HepG2 (cell line): ENCODE measurements around the gene GALNT16. TPM values are rescaled to one million over a fixed set of nuclear protein-coding genes. Genes with fewer than 3 reads are reported as not detected.
A peak's percentile ranks its signal among the peaks of the same experiment; 100 is the strongest.

ENCODE experiments used
- AKNA ChIP-seq: sonication (generic); formaldehyde crosslinking; IDR thresholded peaks from 2 replicates; pipeline ENCODE4 v1.4.0; 2020; ENCODE audit warnings: missing genetic modification reagents, borderline replicate concordance
- ARNT2 ChIP-seq: sonication (generic); formaldehyde crosslinking; IDR thresholded peaks from 2 replicates; pipeline ENCODE4 v1.8.0; 2022; ENCODE audit warnings: mild to moderate bottlenecking, low read depth, missing genetic modification reagents, moderate library complexity
- FOXC1 ChIP-seq: sonication (generic); formaldehyde crosslinking; IDR thresholded peaks from 2 replicates; pipeline ENCODE4 v1.8.0; 2022; ENCODE audit warnings: mild to moderate bottlenecking, missing genetic modification reagents, borderline replicate concordance
- KMT2B ChIP-seq: IDR thresholded peaks from 2 replicates; pipeline ENCODE4 v1.6.1; 2016; ENCODE audit warnings: missing genetic modification reagents, missing compliant biosample characterization
- PITX1 ChIP-seq: sonication (generic); formaldehyde crosslinking; IDR thresholded peaks from 2 replicates; pipeline ENCODE4 v1.5.1; 2020; ENCODE audit warnings: mild to moderate bottlenecking, missing genetic modification reagents
- RXRA ChIP-seq: sonication (generic); formaldehyde crosslinking; IDR thresholded peaks from 2 replicates; pipeline ENCODE4 v1.5.1; 2020; ENCODE audit warnings: missing genetic modification reagents
- THAP7 ChIP-seq: sonication (generic); formaldehyde crosslinking; IDR thresholded peaks from 2 replicates; pipeline ENCODE4 v1.8.1; 2023; ENCODE audit warnings: mild to moderate bottlenecking, missing genetic modification reagents
- TSC22D2 ChIP-seq: sonication (generic); formaldehyde crosslinking; IDR thresholded peaks from 2 replicates; pipeline ENCODE4 v1.5.1; 2020; ENCODE audit warnings: missing genetic modification reagents, mild to moderate bottlenecking, borderline replicate concordance
- YEATS4 ChIP-seq: sonication (generic); formaldehyde crosslinking; IDR thresholded peaks from 2 replicates; pipeline ENCODE4 v1.4.0; 2020; ENCODE audit warnings: missing genetic modification reagents, borderline replicate concordance
- ZNF30 ChIP-seq: sonication (generic); formaldehyde crosslinking; IDR thresholded peaks from 2 replicates; pipeline ENCODE4 v1.5.0; 2020; ENCODE audit warnings: mild to moderate bottlenecking, missing genetic modification reagents
- ZNF564 ChIP-seq: sonication (generic); formaldehyde crosslinking; IDR thresholded peaks from 2 replicates; pipeline ENCODE4 v1.8.1; 2023; ENCODE audit warnings: mild to moderate bottlenecking, missing genetic modification reagents
- ZNF7 ChIP-seq: IDR thresholded peaks from 2 replicates; pipeline ENCODE4 v1.6.1; 2016; ENCODE audit warnings: missing biosample characterization, missing genetic modification reagents
- ZNF709 ChIP-seq: sonication (generic); formaldehyde crosslinking; IDR thresholded peaks from 2 replicates; pipeline ENCODE4 v1.5.0; 2020; ENCODE audit warnings: mild to moderate bottlenecking, missing genetic modification reagents
- polyA plus RNA-seq, 8 experiments: library from polyadenylated mRNA; depleted of rRNA in 3 of 8; stranded (reverse) in 7 of 8; unstranded in 1 of 8; fragments of >200 nt; fragmentation: Illumina TruSeq in 4 of 8; extraction: Trizol in 4 of 8; gene quantifications; 2 replicates each; pipeline versions ENCODE4 v1.2.1 to v1.2.3, GENCODE V29; 2011 to 2016; ENCODE audit warnings: low read depth in 4 of 8, missing spikeins in 1 of 8, mixed read lengths in 1 of 8; ENCODE audit not compliant: insufficient read depth in 1 of 8
- total RNA-seq, 5 experiments: library from RNA; depleted of rRNA; stranded (reverse); fragments of >200 nt; fragmentation: Illumina TruSeq; extraction: Trizol; gene quantifications; 2 replicates each; pipeline ENCODE4 v1.2.3, GENCODE V29; 2016; ENCODE audit warnings: low read depth in 1 of 5
- TF ChIP-seq, protein P1 (sequence below): IDR thresholded peaks from 2 replicates; pipeline ENCODE4 v1.6.1; 2016; ENCODE audit warnings: missing compliant biosample characterization, missing genetic modification reagents, borderline replicate concordance
- TF ChIP-seq, protein P2 (sequence below): sonication (generic); formaldehyde crosslinking; IDR thresholded peaks from 2 replicates; pipeline ENCODE4 v1.5.1; 2020; ENCODE audit warnings: mild to moderate bottlenecking, missing genetic modification reagents, moderate library complexity
- TF ChIP-seq, protein P3 (sequence below): sonication (generic); formaldehyde crosslinking; IDR thresholded peaks from 2 replicates; pipeline ENCODE4 v1.5.0; 2020; ENCODE audit warnings: missing genetic modification reagents
- TF ChIP-seq, protein P4 (sequence below): sonication (generic); formaldehyde crosslinking; conservative IDR thresholded peaks from 2 replicates; pipeline ENCODE4 v1.8.1; 2023; ENCODE audit warnings: missing genetic modification reagents

The GALNT16 gene
- total and polyA plus RNA-seq, 2 of the 13 experiments (the other 11 are each of a cell fraction or from before 2014, with no cell fraction given), result 0.54 to 0.82 TPM

GRCh38 chr14:69398053-69398817, 138.3 kb downstream of the GALNT16 start, which contains the start of the genes ERH and SLC39A9 (continued):
- TF ChIP-seq, protein P1, sequence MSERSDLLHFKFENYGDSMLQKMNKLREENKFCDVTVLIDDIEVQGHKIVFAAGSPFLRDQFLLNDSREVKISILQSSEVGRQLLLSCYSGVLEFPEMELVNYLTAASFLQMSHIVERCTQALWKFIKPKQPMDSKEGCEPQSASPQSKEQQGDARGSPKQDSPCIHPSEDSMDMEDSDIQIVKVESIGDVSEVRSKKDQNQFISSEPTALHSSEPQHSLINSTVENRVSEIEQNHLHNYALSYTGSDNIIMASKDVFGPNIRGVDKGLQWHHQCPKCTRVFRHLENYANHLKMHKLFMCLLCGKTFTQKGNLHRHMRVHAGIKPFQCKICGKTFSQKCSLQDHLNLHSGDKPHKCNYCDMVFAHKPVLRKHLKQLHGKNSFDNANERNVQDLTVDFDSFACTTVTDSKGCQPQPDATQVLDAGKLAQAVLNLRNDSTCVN (CRISPR knock-in tag), result no peak
- TF ChIP-seq ZNF564 (CRISPR knock-in tag), result peak; percentile 25; the same call in 1 of the 2 replicates
- TF ChIP-seq, protein P2, sequence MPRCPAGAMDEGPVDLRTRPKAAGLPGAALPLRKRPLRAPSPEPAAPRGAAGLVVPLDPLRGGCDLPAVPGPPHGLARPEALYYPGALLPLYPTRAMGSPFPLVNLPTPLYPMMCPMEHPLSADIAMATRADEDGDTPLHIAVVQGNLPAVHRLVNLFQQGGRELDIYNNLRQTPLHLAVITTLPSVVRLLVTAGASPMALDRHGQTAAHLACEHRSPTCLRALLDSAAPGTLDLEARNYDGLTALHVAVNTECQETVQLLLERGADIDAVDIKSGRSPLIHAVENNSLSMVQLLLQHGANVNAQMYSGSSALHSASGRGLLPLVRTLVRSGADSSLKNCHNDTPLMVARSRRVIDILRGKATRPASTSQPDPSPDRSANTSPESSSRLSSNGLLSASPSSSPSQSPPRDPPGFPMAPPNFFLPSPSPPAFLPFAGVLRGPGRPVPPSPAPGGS, result peak; percentile 60; the same call in 1 of the 2 replicates
- TF ChIP-seq KMT2B, result peak; percentile 94
- TF ChIP-seq AKNA, result 0 out of 2 replicates have a peak, but pooled peaks have one; percentile 24
- TF ChIP-seq, protein P3, sequence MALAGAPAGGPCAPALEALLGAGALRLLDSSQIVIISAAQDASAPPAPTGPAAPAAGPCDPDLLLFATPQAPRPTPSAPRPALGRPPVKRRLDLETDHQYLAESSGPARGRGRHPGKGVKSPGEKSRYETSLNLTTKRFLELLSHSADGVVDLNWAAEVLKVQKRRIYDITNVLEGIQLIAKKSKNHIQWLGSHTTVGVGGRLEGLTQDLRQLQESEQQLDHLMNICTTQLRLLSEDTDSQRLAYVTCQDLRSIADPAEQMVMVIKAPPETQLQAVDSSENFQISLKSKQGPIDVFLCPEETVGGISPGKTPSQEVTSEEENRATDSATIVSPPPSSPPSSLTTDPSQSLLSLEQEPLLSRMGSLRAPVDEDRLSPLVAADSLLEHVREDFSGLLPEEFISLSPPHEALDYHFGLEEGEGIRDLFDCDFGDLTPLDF, result 0 out of 2 replicates have a peak, but pooled peaks have one; percentile 63
- peak; percentile 24; the same call in 1 of the 2 replicates for TF ChIP-seq THAP7 (CRISPR knock-in tag)
- TF ChIP-seq ARNT2 (CRISPR knock-in tag), result no peak; the same call in 1 of the 2 replicates
- TF ChIP-seq, protein P4, sequence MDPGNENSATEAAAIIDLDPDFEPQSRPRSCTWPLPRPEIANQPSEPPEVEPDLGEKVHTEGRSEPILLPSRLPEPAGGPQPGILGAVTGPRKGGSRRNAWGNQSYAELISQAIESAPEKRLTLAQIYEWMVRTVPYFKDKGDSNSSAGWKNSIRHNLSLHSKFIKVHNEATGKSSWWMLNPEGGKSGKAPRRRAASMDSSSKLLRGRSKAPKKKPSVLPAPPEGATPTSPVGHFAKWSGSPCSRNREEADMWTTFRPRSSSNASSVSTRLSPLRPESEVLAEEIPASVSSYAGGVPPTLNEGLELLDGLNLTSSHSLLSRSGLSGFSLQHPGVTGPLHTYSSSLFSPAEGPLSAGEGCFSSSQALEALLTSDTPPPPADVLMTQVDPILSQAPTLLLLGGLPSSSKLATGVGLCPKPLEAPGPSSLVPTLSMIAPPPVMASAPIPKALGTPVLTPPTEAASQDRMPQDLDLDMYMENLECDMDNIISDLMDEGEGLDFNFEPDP (CRISPR knock-in tag), result no peak
- peak; percentile 70; the same call in 1 of the 2 replicates for TF ChIP-seq PITX1 (CRISPR knock-in tag)
- peak; percentile 88 for TF ChIP-seq YEATS4 (CRISPR knock-in tag)
- peak; percentile 29; the same call in 1 of the 2 replicates for TF ChIP-seq ZNF709 (CRISPR knock-in tag)
- TF ChIP-seq FOXC1 (CRISPR knock-in tag), result peak; percentile 62
- peak; percentile 34; the same call in 1 of the 2 replicates for TF ChIP-seq TSC22D2 (CRISPR knock-in tag)
- TF ChIP-seq ZNF7 (CRISPR knock-in tag), result no peak
- 0 out of 2 replicates have a peak, but pooled peaks have one; percentile 78 for TF ChIP-seq ZNF30
- TF ChIP-seq RXRA (CRISPR knock-in tag), result peak; percentile 83
